Liver (tissue), 9 donors: ENCODE data around the gene AGTRAP. TPM values are rescaled to one million over a fixed set of nuclear protein-coding genes. Genes with fewer than 3 reads are reported as not detected.

Experiments used
- DNase-seq: peaks from one replicate; pipeline ENCODE4 v3.0.0-alpha.2; 2017; ENCODE audit warnings: low spot score
- H3K27ac ChIP-seq, 2 donors: one replicate each; pipeline ENCODE4 v1.7.0; 2013; ENCODE audit warnings: inconsistent platforms in 2 of 2, low read length in 2 of 2, control low read depth in 1 of 2, low read depth in 1 of 2, mild to moderate bottlenecking in 1 of 2
- H3K27me3 ChIP-seq, 4 donors: one replicate each; pipeline versions ENCODE4 v1.6.1 to v1.7.0; 2013; ENCODE audit warnings: low read length in 3 of 4, inconsistent platforms in 1 of 4, mild to moderate bottlenecking in 1 of 4, moderate library complexity in 1 of 4; ENCODE audit not compliant: control insufficient read depth in 4 of 4, insufficient read depth in 4 of 4
- H3K36me3 ChIP-seq, 4 donors: one replicate each; pipeline versions ENCODE4 v1.6.1 to v1.7.0; 2013; ENCODE audit warnings: low read length in 3 of 4, mild to moderate bottlenecking in 3 of 4, low read depth in 1 of 4, moderate library complexity in 1 of 4; ENCODE audit not compliant: control insufficient read depth in 4 of 4, insufficient read depth in 3 of 4
- H3K4me1 ChIP-seq, 4 donors: one replicate each; pipeline versions ENCODE4 v1.6.1 to v1.7.0; 2013; ENCODE audit warnings: low read length in 3 of 4, mild to moderate bottlenecking in 3 of 4, moderate library complexity in 1 of 4; ENCODE audit not compliant: control insufficient read depth in 4 of 4, insufficient read depth in 4 of 4
- H3K4me3 ChIP-seq, 3 donors: one replicate each; pipeline versions ENCODE4 v1.6.1 to v1.7.0; 2013; ENCODE audit warnings: low read length in 3 of 3, control low read depth in 1 of 3, low read depth in 1 of 3, mild to moderate bottlenecking in 1 of 3
- H3K9ac ChIP-seq, 2 donors: one replicate each; pipeline ENCODE4 v1.7.0; 2013; ENCODE audit warnings: low read length in 2 of 2, mild to moderate bottlenecking in 2 of 2, moderate library complexity in 2 of 2, control low read depth in 1 of 2, low read depth in 1 of 2
- H3K9me3 ChIP-seq, 4 donors: one replicate each; pipeline versions ENCODE4 v1.6.1 to v1.7.0; 2013; ENCODE audit warnings: low read length in 3 of 4; ENCODE audit not compliant: control insufficient read depth in 4 of 4
- CTCF ChIP-seq: fragments of 150-350 bp; IDR thresholded peaks from 2 replicates; pipeline ENCODE4 v1.5.1; 2017; ENCODE audit warnings: improper control_type of control experiment, low read depth, low read length; ENCODE audit not compliant: missing input control
- EGR1 ChIP-seq, 2 donors: IDR thresholded peaks; 2 replicates each; pipeline ENCODE4 v1.6.1; 2016 to 2018; ENCODE audit warnings: antibody characterized with exemption in 2 of 2, low read depth in 2 of 2
- FOXA1 ChIP-seq: IDR thresholded peaks from 2 replicates; pipeline ENCODE4 v1.6.1; 2016; ENCODE audit warnings: antibody characterized with exemption
- FOXA2 ChIP-seq: IDR thresholded peaks from 2 replicates; pipeline ENCODE4 v1.6.1; 2016; ENCODE audit warnings: antibody characterized with exemption
- HNF4A ChIP-seq, 2 donors: conservative IDR thresholded peaks; 2 replicates each; pipeline ENCODE4 v1.6.1; 2016; ENCODE audit warnings: antibody characterized with exemption in 2 of 2, mild to moderate bottlenecking in 2 of 2
- HNF4G ChIP-seq: IDR thresholded peaks from 2 replicates; pipeline ENCODE4 v1.6.1; 2016; ENCODE audit warnings: antibody characterized with exemption
- JUND ChIP-seq, 2 donors: IDR thresholded peaks; 2 replicates each; pipeline ENCODE4 v1.6.1; 2016; ENCODE audit warnings: antibody characterized with exemption in 2 of 2
- NR2F2 ChIP-seq: IDR thresholded peaks from 2 replicates; pipeline ENCODE4 v1.6.1; 2016; ENCODE audit warnings: antibody characterized with exemption
- REST ChIP-seq: IDR thresholded peaks from 2 replicates; pipeline ENCODE4 v1.6.1; 2016; ENCODE audit warnings: antibody characterized with exemption, mild to moderate bottlenecking
- RXRA ChIP-seq, 2 donors: IDR thresholded peaks; 2 replicates each; pipeline ENCODE4 v1.6.1; 2017 to 2018; ENCODE audit warnings: antibody characterized with exemption in 2 of 2, mild to moderate bottlenecking in 1 of 2
- SP1 ChIP-seq: IDR thresholded peaks from 2 replicates; pipeline ENCODE4 v1.6.1; 2018; ENCODE audit warnings: antibody characterized with exemption, mild to moderate bottlenecking
- TAF1 ChIP-seq: conservative IDR thresholded peaks from 2 replicates; pipeline ENCODE4 v1.6.1; 2016; ENCODE audit warnings: antibody characterized with exemption, mild to moderate bottlenecking
- YY1 ChIP-seq: IDR thresholded peaks from 2 replicates; pipeline ENCODE4 v1.6.1; 2016; ENCODE audit warnings: antibody characterized with exemption, mild to moderate bottlenecking
- ZBTB33 ChIP-seq: IDR thresholded peaks from 2 replicates; pipeline ENCODE4 v1.6.1; 2016; ENCODE audit warnings: antibody characterized with exemption
- WGBS: extraction: QIAGEN DNeasy Blood & Tissue Kit; methylation state at CpG from one replicate; pipeline ENCODE4 v1.1.7; 2013; 5-methylcytosine and 5-hydroxymethylcytosine counted together
- polyA plus RNA-seq, 2 donors: library from polyadenylated mRNA; stranded (reverse) in 1 of 2; unstranded in 1 of 2; fragments of 200-250 nt in 1 of 2; fragments of >200 nt in 1 of 2; fragmentation: Nextera tagmentation in 1 of 2; extraction: Ambion mirVana in 1 of 2; gene quantifications; one replicate each; pipeline versions ENCODE4 v1.2.1 to v1.2.3, GENCODE V29; 2013 to 2015
- total RNA-seq, 2 donors: library from RNA; depleted of rRNA; stranded (reverse); fragments of >200 nt; gene quantifications; one replicate each; pipeline ENCODE4 v1.2.3, GENCODE V29; 2014
- TF ChIP-seq, protein P1 (sequence below): IDR thresholded peaks from 2 replicates; pipeline ENCODE4 v1.6.1; 2016; ENCODE audit warnings: antibody characterized with exemption
- TF ChIP-seq, protein P2 (sequence below): IDR thresholded peaks from 2 replicates; pipeline ENCODE4 v1.6.1; 2016; ENCODE audit warnings: antibody characterized with exemption
- donor health status: healthy.
- donor health status: healthy.
- donor health status: healthy.
- donor health status: healthy.
- donor health status: healthy.

The AGTRAP gene
- total and polyA plus RNA-seq, 4 donors = 8.5 to 19.3 (median 17.5) TPM

DNA sequence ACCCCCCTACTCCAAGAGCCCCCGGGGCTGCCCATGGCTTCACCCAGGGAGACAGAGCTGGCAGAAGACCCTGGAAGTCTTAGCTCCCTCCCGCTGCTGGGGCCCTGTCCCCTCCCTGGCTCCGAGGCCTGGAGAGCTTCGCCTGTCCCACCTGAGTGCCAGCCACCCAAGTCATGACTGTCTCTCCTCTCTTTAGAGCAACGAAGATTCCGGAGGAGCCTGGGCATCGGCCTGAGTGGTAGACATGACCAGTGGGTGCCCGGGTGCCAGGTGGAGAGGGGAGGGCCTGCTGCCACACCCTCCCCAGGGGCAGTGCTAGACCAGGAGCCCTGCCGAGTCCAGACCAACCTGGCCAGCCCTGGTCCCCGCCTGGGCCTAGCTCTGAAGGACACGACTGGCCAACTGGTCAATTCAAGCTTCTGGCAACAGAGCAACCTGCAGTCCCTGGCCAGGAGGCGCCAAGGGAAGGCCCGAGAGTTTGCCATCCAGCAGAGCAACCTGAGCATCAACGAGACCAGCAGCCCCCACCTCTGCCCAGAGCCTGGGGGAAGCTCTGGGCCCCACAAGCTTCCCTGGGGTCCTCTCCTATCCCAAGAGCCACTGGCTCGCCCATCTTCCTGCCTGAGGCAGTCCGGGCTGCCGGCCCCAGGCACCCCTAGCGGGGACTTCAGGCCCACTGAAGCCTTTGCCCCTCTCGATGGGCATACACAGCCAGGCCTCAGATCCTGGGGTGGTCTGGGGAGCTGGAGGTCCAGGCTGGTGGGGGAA lies 29.9 kb downstream of the AGTRAP start:
- H3K9me3 ChIP-seq = no peaks in the 10 kb centered on the region
- H3K27me3 ChIP-seq = peaks cover 0 to 6% (median 0%) of the 10 kb centered on the region in 4 donors
- no peak overlapping the region for H3K4me3 ChIP-seq
- TF ChIP-seq FOXA1 (no peak), ZBTB33 (no peak), FOXA2 (no peak), SP1 (no peak), JUND (IDR thresholded peaks at IDR 0.05) (no peak), NR2F2 (no peak), RXRA (IDR thresholded peaks at IDR 0.05) (no peak)
- WGBS = 89% methylated on average over 19 of the region's 19 CpGs
- H3K9ac ChIP-seq = no peak overlapping the region
- DNase-seq = no peak
- peaks cover 0 to 5% (median 0%) of the 10 kb centered on the region in 4 donors for H3K4me1 ChIP-seq
- no peaks in the 10 kb centered on the region for H3K36me3 ChIP-seq
- no peak overlapping the region for H3K27ac ChIP-seq

DNA sequence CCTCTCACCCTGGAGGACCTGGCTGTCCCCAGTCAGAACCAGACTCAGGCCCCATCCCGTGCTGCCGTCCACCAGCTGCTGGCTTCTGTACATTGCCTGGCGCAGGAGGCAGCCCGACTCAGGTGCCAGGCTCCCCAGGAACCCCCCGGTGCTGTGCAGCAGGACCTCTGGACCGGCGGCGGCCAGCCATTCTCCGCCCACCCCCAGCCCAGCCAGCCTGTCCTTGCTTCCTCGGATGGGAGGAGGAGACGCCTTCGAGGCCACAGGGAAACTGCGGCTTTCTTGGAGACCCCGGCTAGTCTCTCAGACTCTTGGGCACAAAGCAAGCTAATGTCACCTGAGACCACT lies 30.5 kb downstream of the AGTRAP start:
- Histone ChIP-seq H3K9me3 (no peaks in the 10 kb centered on the region), H3K27me3 (peaks cover 0 to 6% (median 0%) of the 10 kb centered on the region in 4 donors), H3K36me3 (no peaks in the 10 kb centered on the region), H3K9ac (no peak overlapping the region), H3K4me3 (no peak overlapping the region), H3K27ac (no peak overlapping the region), H3K4me1 (peaks cover 0 to 5% (median 0%) of the 10 kb centered on the region in 4 donors)
- TF ChIP-seq HNF4G (no peak), REST (no peak), YY1 (no peak)
- WGBS = 85% methylated on average over 14 of the region's 14 CpGs
- no peak for DNase-seq

- Histone ChIP-seq H3K36me3 (no peaks in the 10 kb centered on the region), H3K27ac (no peak overlapping the region), H3K9ac (no peak overlapping the region), H3K4me3 (no peak overlapping the region), H3K4me1 (no peaks in the 10 kb centered on the region), H3K27me3 (no peaks in the 10 kb centered on the region), H3K9me3 (no peaks in the 10 kb centered on the region)
- 78% methylated on average over 16 of the region's 16 CpGs for WGBS
- no peak for DNase-seq
- no peak for TF ChIP-seq ZBTB33
- TF ChIP-seq, protein P1, sequence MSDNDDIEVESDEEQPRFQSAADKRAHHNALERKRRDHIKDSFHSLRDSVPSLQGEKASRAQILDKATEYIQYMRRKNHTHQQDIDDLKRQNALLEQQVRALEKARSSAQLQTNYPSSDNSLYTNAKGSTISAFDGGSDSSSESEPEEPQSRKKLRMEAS = no peak
- TF ChIP-seq TAF1 = no peak
- no peak for TF ChIP-seq NR2F2
- TF ChIP-seq, protein P2, sequence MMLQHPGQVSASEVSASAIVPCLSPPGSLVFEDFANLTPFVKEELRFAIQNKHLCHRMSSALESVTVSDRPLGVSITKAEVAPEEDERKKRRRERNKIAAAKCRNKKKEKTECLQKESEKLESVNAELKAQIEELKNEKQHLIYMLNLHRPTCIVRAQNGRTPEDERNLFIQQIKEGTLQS = no peak
- no peak for TF ChIP-seq CTCF
- TF ChIP-seq RXRA (IDR thresholded peaks at IDR 0.05) = no peak
- no peak for TF ChIP-seq FOXA1
- no peak for TF ChIP-seq FOXA2
- TF ChIP-seq EGR1 (IDR thresholded peaks at IDR 0.05; ENCODE audit: low read depth in 2 of 2) = no peak
- TF ChIP-seq HNF4A (conservative IDR thresholded peaks at IDR 0.05) = no peak
- TF ChIP-seq SP1 = no peak
Observed at GRCh38 chr1:11767922-11768704, 32.2 kb downstream of the AGTRAP start.
